B cell (primary cell): Measurements from ENCODE around the gene TMEM69. TPM values are rescaled to one million over a fixed set of nuclear protein-coding genes. Genes with fewer than 3 reads are reported as not detected.

ENCODE experiments used
- ATAC-seq: fragments of 200-7000 bp; cut with Tn5 transposase; one replicate; pipeline ENCODE4 v1.10.0; 2021; ENCODE audit warnings: low read depth, mild to moderate bottlenecking, moderate number of reproducible peaks, moderate library complexity
- CTCF ChIA-PET: fragments of 350-600 bp; sonication (Branson Sonifier 250); formaldehyde crosslinking; loops from one replicate; lab custom pipeline; 2021; ENCODE audit warnings: antibody characterized with exemption, inconsistent platforms; lab: Charles Lee
- POLR2A ChIA-PET: fragments of 350-600 bp; sonication (Branson Sonifier 250); formaldehyde crosslinking; loops from one replicate; lab custom pipeline; 2021; ENCODE audit warnings: antibody characterized with exemption; lab: Charles Lee
- DNase-seq: peaks from one replicate; pipeline ENCODE4 v3.0.0; 2013
- H2AFZ ChIP-seq: 2 replicates; pipeline ENCODE4 v1.6.1; 2012; ENCODE audit warnings: mild to moderate bottlenecking, low read depth, low read length; ENCODE audit not compliant: insufficient read depth, poor library complexity, severe bottlenecking
- H3K27ac ChIP-seq, 2 donors: 1 replicate in 1 of 2; 2 replicates in 1 of 2; pipeline ENCODE4 v1.5.1; 2012 to 2013; ENCODE audit warnings: low read length in 2 of 2, mild to moderate bottlenecking in 2 of 2, moderate library complexity in 1 of 2
- H3K27me3 ChIP-seq, 4 experiments: fragments of 200-600 bp in 1 of 4; sonication (generic) in 1 of 4; replicated peaks in 1 of 4; 1 replicate in 2 of 4; 2 replicates in 2 of 4; pipeline versions ENCODE4 v1.6.1 to v1.7.0; 2013 to 2016; ENCODE audit warnings: low read length in 3 of 4, mild to moderate bottlenecking in 2 of 4, mixed read lengths in 1 of 4, moderate library complexity in 1 of 4; ENCODE audit not compliant: insufficient read depth in 4 of 4, control insufficient read depth in 3 of 4; ENCODE audit errors: control extremely low read depth in 1 of 4
- H3K36me3 ChIP-seq, 2 experiments: replicated peaks in 1 of 2; 1 replicate in 1 of 2; 2 replicates in 1 of 2; pipeline versions ENCODE4 v1.6.1 to v1.7.1; 2013; ENCODE audit warnings: low read length in 1 of 2; ENCODE audit not compliant: insufficient read depth in 2 of 2, control insufficient read depth in 1 of 2; ENCODE audit errors: control extremely low read depth in 1 of 2, extremely low read depth in 1 of 2
- H3K4me1 ChIP-seq, 2 donors: fragments of 200-600 bp in 1 of 2; sonication (generic) in 1 of 2; 1 replicate in 1 of 2; 2 replicates in 1 of 2; pipeline versions ENCODE4 v1.5.1 to v1.6.1; 2013 to 2017; ENCODE audit warnings: low read length in 2 of 2; ENCODE audit not compliant: control insufficient read depth in 2 of 2, insufficient read depth in 2 of 2
- H3K4me2 ChIP-seq: replicated peaks from 2 replicates; pipeline ENCODE3; 2012; ENCODE audit warnings: mild to moderate bottlenecking, low read depth, low read length; ENCODE audit not compliant: poor library complexity, severe bottlenecking
- H3K4me3 ChIP-seq, 5 experiments: fragments of 200-600 bp in 1 of 5; sonication (generic) in 1 of 5; 1 replicate in 3 of 5; 2 replicates in 2 of 5; pipeline versions ENCODE4 v1.5.1 to v1.7.0; 2011 to 2016; ENCODE audit warnings: low read length in 4 of 5, mild to moderate bottlenecking in 4 of 5, low read depth in 2 of 5, control low read depth in 1 of 5, moderate library complexity in 1 of 5; ENCODE audit not compliant: insufficient read depth in 1 of 5; ENCODE audit errors: control extremely low read depth in 1 of 5, extremely low read depth in 1 of 5
- H3K79me2 ChIP-seq: fragments of 200-600 bp; sonication (generic); one replicate; pipeline ENCODE4 v1.6.0; 2016; ENCODE audit warnings: low read length; ENCODE audit not compliant: control insufficient read depth, insufficient read depth
- H3K9ac ChIP-seq: fragments of 200-600 bp; sonication (generic); 2 replicates; pipeline ENCODE4 v1.6.1; 2017; ENCODE audit warnings: mild to moderate bottlenecking, low read length, moderate library complexity
- H3K9me3 ChIP-seq, 3 donors: one replicate each; pipeline versions ENCODE4 v1.6.1 to v1.7.1; 2013; ENCODE audit warnings: low read length in 2 of 3; ENCODE audit not compliant: control insufficient read depth in 2 of 3, insufficient read depth in 1 of 3; ENCODE audit errors: control extremely low read depth in 1 of 3
- H4K20me1 ChIP-seq: 2 replicates; pipeline ENCODE4 v1.6.0; 2012; ENCODE audit warnings: mild to moderate bottlenecking, low read length; ENCODE audit not compliant: insufficient read depth, control insufficient read depth, poor library complexity, severe bottlenecking
- H3K27ac Mint-ChIP-seq: one replicate; pipeline ENCODE4 v1.8.0; 2021; ENCODE audit warnings: mixed read lengths
- H3K27me3 Mint-ChIP-seq: one replicate; pipeline ENCODE4 v1.8.0; 2021; ENCODE audit warnings: mixed read lengths
- H3K4me1 Mint-ChIP-seq: one replicate; pipeline ENCODE4 v1.8.0; 2021; ENCODE audit warnings: mixed read lengths
- H3K4me3 Mint-ChIP-seq: one replicate; pipeline ENCODE4 v1.8.0; 2021; ENCODE audit warnings: mixed read lengths
- H3K9me3 Mint-ChIP-seq: one replicate; pipeline ENCODE4 v1.8.0; 2022; ENCODE audit warnings: mixed read lengths; ENCODE audit not compliant: insufficient read depth
- EZH2 ChIP-seq: IDR thresholded peaks from 2 replicates; pipeline ENCODE4 v1.6.1; 2012; ENCODE audit warnings: borderline replicate concordance, low read depth, mild to moderate bottlenecking, moderate library complexity, low read length; ENCODE audit not compliant: insufficient read depth, poor library complexity, severe bottlenecking
- whole genome bisulfite sequencing: methylation state at CpG from one replicate; pipeline ENCODE4 v1.1.5; 2013; ENCODE audit warnings: missing lambda C conversion rate; ENCODE audit not compliant: insufficient coverage; 5-methylcytosine and 5-hydroxymethylcytosine counted together
- intact Hi-C: fragments of 100-400 bp; cut with micrococcal nuclease; formaldehyde crosslinking; loops from one replicate; pipeline ENCODE4 v1.10.0; 2022
- polyA plus RNA-seq: library from polyadenylated mRNA; depleted of rRNA; stranded (reverse); fragments of >200 nt; gene quantifications from 2 replicates; pipeline ENCODE4 v1.2.3, GENCODE V29; 2012
- total RNA-seq, 2 donors: library from RNA; stranded (reverse); fragments of 120-200 nt in 1 of 2; gene quantifications; 1 replicate in 1 of 2; 2 replicates in 1 of 2; pipeline versions ENCODE4 v1.2.3 to v1.2.4, GENCODE V29; 2013 to 2022
- TF ChIP-seq, protein P1 (sequence below): fragments of 200-600 bp; IDR thresholded peaks from one replicate; pipeline ENCODE4 v1.8.0; 2022; ENCODE audit warnings: antibody characterized with exemption, mild to moderate bottlenecking

TMEM69 gene
- total and polyA plus RNA-seq, 2 donors (not counting 1 experiment from before 2014, with no cell fraction given), result 21.8 to 34.2 TPM

DNA sequence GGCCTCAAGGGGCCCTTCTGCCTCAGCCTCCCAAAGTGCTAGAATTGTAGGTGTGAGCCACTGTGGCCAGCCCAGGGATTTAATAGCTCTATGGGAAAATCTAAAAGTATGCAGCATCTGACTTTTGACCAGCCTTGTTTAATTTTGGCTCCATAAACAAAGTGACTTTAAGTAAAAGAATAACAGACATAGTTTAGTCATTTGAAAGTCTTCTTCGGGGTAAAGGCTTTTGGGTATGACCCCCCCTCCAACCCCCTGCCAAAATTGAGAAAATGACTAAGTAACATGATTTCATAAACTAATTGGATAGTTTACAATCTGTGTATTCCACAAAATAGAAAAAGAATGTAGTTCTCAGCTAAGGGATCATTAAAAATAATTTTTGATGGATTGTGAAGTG lies 18.6 kb upstream of the TMEM69 start:
- H3K4me1 Mint-ChIP-seq, result peaks cover 51% of the 10 kb centered on the region
- no peaks in the 10 kb centered on the region for H3K9me3 Mint-ChIP-seq
- Histone ChIP-seq H3K4me1 (peaks cover 3 to 4% of the 10 kb centered on the region in 2 donors), H3K36me3 (peaks cover 0 to 6% of the 10 kb centered on the region in 2 experiments), H3K4me3 (no peak overlapping the region), H2AFZ (no peak overlapping the region), H3K27me3 (no peaks in the 10 kb centered on the region), H3K79me2 (peaks cover 100% of the 10 kb centered on the region), H3K9me3 (no peaks in the 10 kb centered on the region), H3K27ac (no peak overlapping the region), H3K9ac (no peak overlapping the region), H3K4me2 (no peak overlapping the region), H4K20me1 (peaks cover 94% of the 10 kb centered on the region)
- no peaks in the 10 kb centered on the region for H3K27me3 Mint-ChIP-seq
- TF ChIP-seq EZH2, result no peak
- TF ChIP-seq, protein P1, sequence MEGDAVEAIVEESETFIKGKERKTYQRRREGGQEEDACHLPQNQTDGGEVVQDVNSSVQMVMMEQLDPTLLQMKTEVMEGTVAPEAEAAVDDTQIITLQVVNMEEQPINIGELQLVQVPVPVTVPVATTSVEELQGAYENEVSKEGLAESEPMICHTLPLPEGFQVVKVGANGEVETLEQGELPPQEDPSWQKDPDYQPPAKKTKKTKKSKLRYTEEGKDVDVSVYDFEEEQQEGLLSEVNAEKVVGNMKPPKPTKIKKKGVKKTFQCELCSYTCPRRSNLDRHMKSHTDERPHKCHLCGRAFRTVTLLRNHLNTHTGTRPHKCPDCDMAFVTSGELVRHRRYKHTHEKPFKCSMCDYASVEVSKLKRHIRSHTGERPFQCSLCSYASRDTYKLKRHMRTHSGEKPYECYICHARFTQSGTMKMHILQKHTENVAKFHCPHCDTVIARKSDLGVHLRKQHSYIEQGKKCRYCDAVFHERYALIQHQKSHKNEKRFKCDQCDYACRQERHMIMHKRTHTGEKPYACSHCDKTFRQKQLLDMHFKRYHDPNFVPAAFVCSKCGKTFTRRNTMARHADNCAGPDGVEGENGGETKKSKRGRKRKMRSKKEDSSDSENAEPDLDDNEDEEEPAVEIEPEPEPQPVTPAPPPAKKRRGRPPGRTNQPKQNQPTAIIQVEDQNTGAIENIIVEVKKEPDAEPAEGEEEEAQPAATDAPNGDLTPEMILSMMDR, result no peak
- ChIA-PET CTCF (interaction anchor here (0.7 kb wide), 1 partner anchor 99 kb away, joined by 3 read pairs; no protein-coding TSS in a partner anchor), POLR2A (no interaction called here)
- H3K4me3 Mint-ChIP-seq, result no peak overlapping the region
- H3K27ac Mint-ChIP-seq, result no peak overlapping the region
- no CpG with 5 or more reads among the region's 1 CpG for whole genome bisulfite sequencing
- no peak for DNase-seq
- no peak for ATAC-seq
- intact Hi-C loops, result no loop called here

DNA sequence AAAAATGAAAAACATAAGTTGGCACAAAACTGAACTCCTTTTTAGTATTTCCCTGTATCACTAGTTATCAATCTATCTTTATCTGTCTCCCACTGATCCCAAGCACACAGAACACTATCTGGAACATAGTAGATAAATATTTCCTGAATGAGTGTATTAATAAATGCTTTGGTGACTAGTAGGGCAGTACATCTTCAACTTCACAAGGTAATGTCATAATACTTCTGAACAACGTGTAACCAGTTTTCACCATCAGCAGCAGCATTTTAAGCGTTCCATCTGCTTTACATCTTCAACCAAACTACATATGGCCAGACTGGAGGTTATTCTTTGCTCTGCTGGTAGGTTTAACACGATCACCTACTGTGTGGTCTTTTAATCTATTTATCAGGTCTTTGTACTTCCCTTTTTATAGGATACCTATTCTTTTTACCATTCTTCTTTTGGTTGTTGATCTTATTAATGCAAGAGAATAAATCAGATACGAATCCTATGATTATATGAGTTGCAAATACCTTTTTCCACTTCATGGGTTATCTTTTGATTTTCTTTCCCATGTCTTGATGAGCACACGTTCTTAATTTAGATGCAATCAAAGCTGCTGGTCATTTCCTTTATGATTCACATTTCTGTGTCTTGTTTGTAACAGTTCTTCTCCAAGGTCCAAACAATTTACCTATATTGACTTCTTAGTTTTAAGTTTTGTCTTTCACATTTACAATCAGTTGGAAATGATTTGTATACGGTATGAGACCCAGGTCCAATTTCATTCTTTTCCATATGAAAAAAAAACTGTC lies 17.9 kb upstream of the TMEM69 start:
- Mint-ChIP-seq H3K4me1 (peaks cover 56% of the 10 kb centered on the region), H3K27me3 (no peaks in the 10 kb centered on the region), H3K9me3 (no peaks in the 10 kb centered on the region), H3K4me3 (no peak overlapping the region), H3K27ac (no peak overlapping the region)
- Histone ChIP-seq H2AFZ (no peak overlapping the region), H3K36me3 (peaks cover 0 to 6% of the 10 kb centered on the region in 2 experiments), H4K20me1 (peaks cover 94% of the 10 kb centered on the region), H3K9ac (no peak overlapping the region), H3K79me2 (peaks cover 100% of the 10 kb centered on the region), H3K9me3 (no peaks in the 10 kb centered on the region), H3K27ac (no peak overlapping the region), H3K27me3 (no peaks in the 10 kb centered on the region), H3K4me2 (no peak overlapping the region), H3K4me3 (no peak overlapping the region), H3K4me1 (peaks cover 3 to 4% of the 10 kb centered on the region in 2 donors)
- POLR2A ChIA-PET, result interaction anchor here (0.6 kb wide), 1 partner anchor 13 kb away, joined by 6 read pairs; no protein-coding TSS in a partner anchor
- 100% methylated on average over 1 of the region's 6 CpGs for WGBS
- intact Hi-C loops, result no loop called here
- CTCF ChIA-PET, result no interaction called here
- DNase-seq, result no peak
- no peak for ATAC-seq
- no peak for TF ChIP-seq EZH2
- TF ChIP-seq, protein P1, result no peak
